ENCODE measurements around the gene NUB1.

GRCh38 chr7:151398446-151399304 is 57.1 kb downstream of the NUB1 start:
- TF ChIP-seq CTCF (IDR thresholded peaks at IDR 0.05) (no peak), POLR2AphosphoS5 (IDR thresholded peaks at IDR 0.05) (no peak)
